HEK293 (cell line): ENCODE results near the gene AADAT.
"Not testable (repeated sequence)": the region's sequence is repeated elsewhere in the genome, so short reads cannot be mapped to it uniquely, and the experiment has no call there.

Experiments used
- GLIS1 ChIP-seq: fragments of 450-650 bp; formaldehyde crosslinking; IDR thresholded peaks from 2 replicates; pipeline ENCODE4 v1.5.1; 2016; ENCODE audit warnings: missing biosample characterization, missing genetic modification characterization
- ZBTB20 ChIP-seq: fragments of 450-650 bp; formaldehyde crosslinking; IDR thresholded peaks from 2 replicates; pipeline ENCODE4 v1.5.1; 2016; ENCODE audit warnings: missing biosample characterization, missing genetic modification characterization
- ZNF211 ChIP-seq: fragments of 450-650 bp; formaldehyde crosslinking; IDR thresholded peaks from 2 replicates; pipeline ENCODE4 v1.5.1; 2016; ENCODE audit warnings: low read depth, missing biosample characterization, missing genetic modification characterization
- ZNF324 ChIP-seq: fragments of 450-650 bp; formaldehyde crosslinking; IDR thresholded peaks from 2 replicates; pipeline ENCODE4 v1.5.1; 2016; ENCODE audit warnings: missing biosample characterization, missing genetic modification characterization
- ZNF366 ChIP-seq: fragments of 450-650 bp; formaldehyde crosslinking; conservative IDR thresholded peaks from 2 replicates; pipeline ENCODE4 v1.5.1; 2016; ENCODE audit warnings: missing biosample characterization, missing genetic modification characterization
- ZNF473 ChIP-seq: fragments of 450-650 bp; formaldehyde crosslinking; IDR thresholded peaks from 2 replicates; pipeline ENCODE4 v1.5.1; 2017; ENCODE audit warnings: missing biosample characterization, missing genetic modification characterization
- TF ChIP-seq, protein P1 (sequence below): fragments of 450-650 bp; formaldehyde crosslinking; IDR thresholded peaks from 2 replicates; pipeline ENCODE4 v1.5.1; 2016; ENCODE audit warnings: missing biosample characterization, missing genetic modification characterization
- TF ChIP-seq, protein P2 (sequence below): fragments of 450-650 bp; formaldehyde crosslinking; IDR thresholded peaks from 2 replicates; pipeline ENCODE4 v1.5.1; 2016; ENCODE audit warnings: missing biosample characterization, missing genetic modification characterization
- TF ChIP-seq, protein P3 (sequence below): fragments of 450-650 bp; formaldehyde crosslinking; conservative IDR thresholded peaks from 2 replicates; pipeline ENCODE4 v1.5.1; 2016; ENCODE audit warnings: low read depth, missing biosample characterization, missing genetic modification characterization

DNA sequence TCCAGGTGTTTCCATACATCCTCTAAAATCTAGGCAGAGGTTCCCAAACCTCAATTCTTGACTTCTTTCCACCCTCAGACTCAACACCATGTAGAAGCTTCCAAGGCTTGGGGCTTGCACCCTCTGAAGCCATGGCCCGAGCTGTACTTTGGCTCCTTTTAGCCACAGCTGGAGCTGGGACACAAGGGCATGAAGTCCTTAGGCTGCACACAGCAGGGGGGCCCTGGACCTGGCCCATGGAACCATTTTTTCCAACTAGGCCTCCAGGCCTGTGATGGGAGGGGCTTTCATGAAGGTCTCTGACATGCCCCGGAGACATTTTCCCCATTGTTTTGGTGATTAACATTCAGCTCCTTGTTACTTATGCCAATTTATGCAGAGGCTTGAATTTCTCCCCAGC, 8.4 kb upstream of the AADAT start:
- TF ChIP-seq, protein P1, sequence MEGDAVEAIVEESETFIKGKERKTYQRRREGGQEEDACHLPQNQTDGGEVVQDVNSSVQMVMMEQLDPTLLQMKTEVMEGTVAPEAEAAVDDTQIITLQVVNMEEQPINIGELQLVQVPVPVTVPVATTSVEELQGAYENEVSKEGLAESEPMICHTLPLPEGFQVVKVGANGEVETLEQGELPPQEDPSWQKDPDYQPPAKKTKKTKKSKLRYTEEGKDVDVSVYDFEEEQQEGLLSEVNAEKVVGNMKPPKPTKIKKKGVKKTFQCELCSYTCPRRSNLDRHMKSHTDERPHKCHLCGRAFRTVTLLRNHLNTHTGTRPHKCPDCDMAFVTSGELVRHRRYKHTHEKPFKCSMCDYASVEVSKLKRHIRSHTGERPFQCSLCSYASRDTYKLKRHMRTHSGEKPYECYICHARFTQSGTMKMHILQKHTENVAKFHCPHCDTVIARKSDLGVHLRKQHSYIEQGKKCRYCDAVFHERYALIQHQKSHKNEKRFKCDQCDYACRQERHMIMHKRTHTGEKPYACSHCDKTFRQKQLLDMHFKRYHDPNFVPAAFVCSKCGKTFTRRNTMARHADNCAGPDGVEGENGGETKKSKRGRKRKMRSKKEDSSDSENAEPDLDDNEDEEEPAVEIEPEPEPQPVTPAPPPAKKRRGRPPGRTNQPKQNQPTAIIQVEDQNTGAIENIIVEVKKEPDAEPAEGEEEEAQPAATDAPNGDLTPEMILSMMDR, result not testable (repeated sequence)
- TF ChIP-seq ZNF211 (tag by site-specific recombination); GLIS1 (tag by site-specific recombination); ZNF473 (tag by site-specific recombination); ZNF366 (tag by site-specific recombination); ZBTB20; ZNF324: not testable (repeated sequence)
- TF ChIP-seq, protein P2, sequence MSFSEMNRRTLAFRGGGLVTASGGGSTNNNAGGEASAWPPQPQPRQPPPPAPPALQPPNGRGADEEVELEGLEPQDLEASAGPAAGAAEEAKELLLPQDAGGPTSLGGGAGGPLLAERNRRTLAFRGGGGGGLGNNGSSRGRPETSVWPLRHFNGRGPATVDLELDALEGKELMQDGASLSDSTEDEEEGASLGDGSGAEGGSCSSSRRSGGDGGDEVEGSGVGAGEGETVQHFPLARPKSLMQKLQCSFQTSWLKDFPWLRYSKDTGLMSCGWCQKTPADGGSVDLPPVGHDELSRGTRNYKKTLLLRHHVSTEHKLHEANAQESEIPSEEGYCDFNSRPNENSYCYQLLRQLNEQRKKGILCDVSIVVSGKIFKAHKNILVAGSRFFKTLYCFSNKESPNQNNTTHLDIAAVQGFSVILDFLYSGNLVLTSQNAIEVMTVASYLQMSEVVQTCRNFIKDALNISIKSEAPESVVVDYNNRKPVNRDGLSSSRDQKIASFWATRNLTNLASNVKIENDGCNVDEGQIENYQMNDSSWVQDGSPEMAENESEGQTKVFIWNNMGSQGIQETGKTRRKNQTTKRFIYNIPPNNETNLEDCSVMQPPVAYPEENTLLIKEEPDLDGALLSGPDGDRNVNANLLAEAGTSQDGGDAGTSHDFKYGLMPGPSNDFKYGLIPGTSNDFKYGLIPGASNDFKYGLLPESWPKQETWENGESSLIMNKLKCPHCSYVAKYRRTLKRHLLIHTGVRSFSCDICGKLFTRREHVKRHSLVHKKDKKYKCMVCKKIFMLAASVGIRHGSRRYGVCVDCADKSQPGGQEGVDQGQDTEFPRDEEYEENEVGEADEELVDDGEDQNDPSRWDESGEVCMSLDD (tag by site-specific recombination), result not testable (repeated sequence)
- TF ChIP-seq, protein P3, sequence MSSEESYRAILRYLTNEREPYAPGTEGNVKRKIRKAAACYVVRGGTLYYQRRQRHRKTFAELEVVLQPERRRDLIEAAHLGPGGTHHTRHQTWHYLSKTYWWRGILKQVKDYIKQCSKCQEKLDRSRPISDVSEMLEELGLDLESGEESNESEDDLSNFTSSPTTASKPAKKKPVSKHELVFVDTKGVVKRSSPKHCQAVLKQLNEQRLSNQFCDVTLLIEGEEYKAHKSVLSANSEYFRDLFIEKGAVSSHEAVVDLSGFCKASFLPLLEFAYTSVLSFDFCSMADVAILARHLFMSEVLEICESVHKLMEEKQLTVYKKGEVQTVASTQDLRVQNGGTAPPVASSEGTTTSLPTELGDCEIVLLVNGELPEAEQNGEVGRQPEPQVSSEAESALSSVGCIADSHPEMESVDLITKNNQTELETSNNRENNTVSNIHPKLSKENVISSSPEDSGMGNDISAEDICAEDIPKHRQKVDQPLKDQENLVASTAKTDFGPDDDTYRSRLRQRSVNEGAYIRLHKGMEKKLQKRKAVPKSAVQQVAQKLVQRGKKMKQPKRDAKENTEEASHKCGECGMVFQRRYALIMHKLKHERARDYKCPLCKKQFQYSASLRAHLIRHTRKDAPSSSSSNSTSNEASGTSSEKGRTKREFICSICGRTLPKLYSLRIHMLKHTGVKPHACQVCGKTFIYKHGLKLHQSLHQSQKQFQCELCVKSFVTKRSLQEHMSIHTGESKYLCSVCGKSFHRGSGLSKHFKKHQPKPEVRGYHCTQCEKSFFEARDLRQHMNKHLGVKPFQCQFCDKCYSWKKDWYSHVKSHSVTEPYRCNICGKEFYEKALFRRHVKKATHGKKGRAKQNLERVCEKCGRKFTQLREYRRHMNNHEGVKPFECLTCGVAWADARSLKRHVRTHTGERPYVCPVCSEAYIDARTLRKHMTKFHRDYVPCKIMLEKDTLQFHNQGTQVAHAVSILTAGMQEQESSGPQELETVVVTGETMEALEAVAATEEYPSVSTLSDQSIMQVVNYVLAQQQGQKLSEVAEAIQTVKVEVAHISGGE (tag by site-specific recombination), result not testable (repeated sequence)
